Endothelial cell of umbilical vein (primary cell): Measurements from ENCODE around the gene NEU3. TPM values are rescaled to one million over a fixed set of nuclear protein-coding genes. Genes with fewer than 3 reads are reported as not detected.
A peak's percentile ranks its signal among the peaks of the same experiment; 100 is the strongest.
"Not testable (repeated sequence)": the region's sequence is repeated elsewhere in the genome, so short reads cannot be mapped to it uniquely, and the experiment has no call there.

ENCODE experiments used
- BruUV-seq: library from RNA; stranded (reverse); fragments of 400-500 nt; replicated peaks from 2 replicates; lab custom pipeline; 2021; lab: Mats Ljungman, UMichigan
- CTCF ChIA-PET: fragments of 300-600, 350-600 bp; sonication (Branson Sonifier 250); formaldehyde crosslinking; loops from one replicate; lab custom pipeline; 2021; ENCODE audit warnings: antibody characterized with exemption, inconsistent platforms; lab: Charles Lee
- POLR2A ChIA-PET: fragments of 300-600, 350-600 bp; sonication (Branson Sonifier 250); formaldehyde crosslinking; loops from one replicate; lab custom pipeline; 2021; ENCODE audit warnings: antibody characterized with exemption, inconsistent platforms; lab: Charles Lee
- DNase-seq: peaks from one replicate; pipeline ENCODE4 v3.0.0-alpha.2; 2011; ENCODE audit warnings: low read depth, low spot score
- FAIRE-seq: peaks from 2 replicates; lab custom pipeline; 2011; peaks lifted over from hg19 to GRCh38; lab: Jason Lieb, UNC
- H2AFZ ChIP-seq: 2 replicates; pipeline ENCODE4 v1.6.0; 2012; ENCODE audit warnings: low read depth, low read length, control low read depth, inconsistent platforms
- H3K27ac ChIP-seq: 2 replicates; pipeline ENCODE4 v1.5.1; 2011; ENCODE audit warnings: low read depth, mild to moderate bottlenecking, control low read depth, low read length, moderate library complexity; ENCODE audit not compliant: insufficient read depth
- H3K27me3 ChIP-seq, 2 experiments: 2 replicates each; pipeline versions ENCODE4 v1.6.0 to v1.6.1; 2011; ENCODE audit warnings: low read length in 2 of 2, mixed read lengths in 1 of 2; ENCODE audit not compliant: control insufficient read depth in 2 of 2, insufficient read depth in 2 of 2
- H3K36me3 ChIP-seq, 2 experiments: 2 replicates in 1 of 2; 3 replicates in 1 of 2; pipeline ENCODE4 v1.5.1; 2011; ENCODE audit warnings: low read length in 2 of 2, mild to moderate bottlenecking in 1 of 2, moderate library complexity in 1 of 2; ENCODE audit not compliant: control insufficient read depth in 2 of 2, insufficient read depth in 2 of 2; ENCODE audit errors: extremely low read depth in 1 of 2
- H3K4me1 ChIP-seq: 3 replicates; pipeline ENCODE4 v1.5.1; 2011; ENCODE audit warnings: mild to moderate bottlenecking, low read length; ENCODE audit not compliant: control insufficient read depth, insufficient read depth; ENCODE audit errors: extremely low read depth
- H3K4me2 ChIP-seq: 2 replicates; pipeline ENCODE4 v1.6.1; 2011; ENCODE audit warnings: low read length, control low read depth, mixed read lengths; ENCODE audit not compliant: insufficient read depth
- H3K4me3 ChIP-seq, 3 experiments: fragments of 200-600 bp in 1 of 3; sonication (generic), shearing (Covaris generic) in 1 of 3; replicated peaks in 1 of 3; 2 replicates each; pipeline ENCODE4 v1.5.1; 2011 to 2016; ENCODE audit warnings: control low read depth in 3 of 3, low read length in 3 of 3, mild to moderate bottlenecking in 2 of 3, inconsistent platforms in 1 of 3, low read depth in 1 of 3, moderate library complexity in 1 of 3; ENCODE audit not compliant: insufficient read depth in 1 of 3
- H3K79me2 ChIP-seq: 2 replicates; pipeline ENCODE4 v1.6.0; 2012; ENCODE audit warnings: low read length, inconsistent platforms; ENCODE audit not compliant: control insufficient read depth, insufficient read depth
- H3K9ac ChIP-seq: replicated peaks from 2 replicates; pipeline ENCODE3; 2011; ENCODE audit warnings: low read length, control low read depth; ENCODE audit not compliant: insufficient read depth; ENCODE audit errors: extremely low read depth
- H3K9me1 ChIP-seq: replicated peaks from 3 replicates; pipeline ENCODE4 v1.6.0; 2011; ENCODE audit warnings: mild to moderate bottlenecking, low read length; ENCODE audit not compliant: control insufficient read depth, insufficient read depth; ENCODE audit errors: extremely low read depth
- H3K9me3 ChIP-seq: replicated peaks from 2 replicates; pipeline ENCODE4 v1.5.1; 2012; ENCODE audit warnings: low read length, inconsistent platforms; ENCODE audit not compliant: control insufficient read depth, insufficient read depth
- H4K20me1 ChIP-seq: replicated peaks from 2 replicates; pipeline ENCODE3; 2011; ENCODE audit warnings: mild to moderate bottlenecking, low read length; ENCODE audit not compliant: control insufficient read depth, insufficient read depth; ENCODE audit errors: extremely low read depth
- JUN ChIP-seq: IDR thresholded peaks from 2 replicates; pipeline ENCODE4 v1.6.1; 2011; ENCODE audit warnings: borderline replicate concordance, low read depth; ENCODE audit not compliant: insufficient read length, insufficient read depth
- dilution Hi-C: fragments of 300-500 bp; cut with MboI; formaldehyde crosslinking; loops from one replicate; pipeline ENCODE4 v1.15.0; 2019; ENCODE audit warnings: low sequenced_read_pairs; ENCODE audit not compliant: extremely low pct_ligation_motif_present
- intact Hi-C: fragments of 100-400 bp; cut with micrococcal nuclease; formaldehyde crosslinking; loops from one replicate; pipeline ENCODE4 v1.10.0; 2022
- polyA plus RNA-seq, 4 experiments: library from polyadenylated mRNA; depleted of rRNA in 3 of 4; stranded (reverse) in 3 of 4; unstranded in 1 of 4; fragments of >200 nt; gene quantifications; 2 replicates each; pipeline versions ENCODE4 v1.2.1 to v1.2.3, GENCODE V29; 2011 to 2012; ENCODE audit warnings: missing spikeins in 1 of 4
- total RNA-seq: library from RNA; stranded (reverse); gene quantifications from 2 replicates; pipeline ENCODE4 v1.2.3, GENCODE V29; 2021

Gene NEU3
- total and polyA plus RNA-seq, 2 donors (not counting 3 experiments of a cell fraction or from before 2014, with no cell fraction given) = 5.9 to 7.0 TPM

DNA sequence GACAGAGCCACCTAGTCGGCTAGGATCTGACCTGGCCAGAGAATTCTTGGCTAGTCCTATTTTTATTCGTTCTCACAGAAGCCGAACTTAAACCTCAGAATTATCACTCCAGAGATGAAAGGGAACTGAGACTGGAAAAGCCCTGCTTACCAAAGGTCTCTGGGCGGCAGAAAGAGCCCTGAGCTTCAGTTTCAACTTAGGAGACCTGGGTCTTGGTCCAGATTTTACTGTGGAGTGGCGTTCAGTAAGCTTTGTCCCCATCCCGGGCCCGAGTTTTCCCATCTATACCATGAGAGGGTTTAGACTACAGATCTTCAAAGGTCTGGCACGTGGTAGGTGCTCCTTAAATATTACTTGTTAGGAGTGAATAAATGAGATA is 516 bp downstream of the NEU3 start:
- Histone ChIP-seq H3K36me3 (no peaks in the 10 kb centered on the region), H3K27ac (peak overlapping the region; percentile 25), H3K4me3 (peak overlapping the region; percentile 52 to 74 (median 62)), H3K9me3 (no peaks in the 10 kb centered on the region), H3K4me1 (peaks cover 9% of the 10 kb centered on the region), H3K79me2 (no peaks in the 10 kb centered on the region), H3K9ac (peak overlapping the region; percentile 61), H4K20me1 (no peaks in the 10 kb centered on the region), H3K4me2 (peak overlapping the region; percentile 96), H2AFZ (peak overlapping the region; percentile 77), H3K9me1 (no peaks in the 10 kb centered on the region), H3K27me3 (no peaks in the 10 kb centered on the region)
- no peak for TF ChIP-seq JUN
- ChIA-PET POLR2A (no interaction called here), CTCF (interaction anchor here (0.9 to 2.2 kb wide), 10 partner anchors 14 to 259 kb away, joined by 3 to 16 read pairs (median 4); partner anchors contain the start of genes SPCS2 and XRRA1)
- DNase-seq = no peak
- dilution Hi-C loops = no loop called here
- peak; percentile 76 for FAIRE-seq
- BruUV-seq = TSS peak; percentile 59
- intact Hi-C loops = no loop called here

DNA sequence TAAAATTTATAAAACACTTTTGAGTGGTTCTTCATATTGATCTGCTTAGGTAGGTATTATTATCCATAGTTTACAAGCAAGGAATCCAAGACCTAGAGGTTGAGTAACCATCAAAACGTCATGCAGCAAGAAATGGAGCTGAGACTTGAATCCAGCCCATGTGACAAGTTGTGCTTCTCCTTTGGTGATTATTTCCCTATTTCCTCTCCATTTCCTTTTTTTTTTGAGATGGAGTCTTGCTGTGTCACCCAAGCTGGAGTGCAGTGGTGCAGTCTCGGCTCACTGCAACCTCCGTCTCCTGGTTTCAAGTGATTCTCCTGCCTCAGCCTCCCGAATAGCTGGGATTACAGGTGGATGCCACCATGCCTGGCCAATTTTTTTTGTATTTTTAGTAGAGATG is 1.4 kb downstream of the NEU3 start:
- H3K27ac ChIP-seq, H3K4me2 ChIP-seq, DNase-seq, H2AFZ ChIP-seq, H3K27me3 ChIP-seq, POLR2A ChIA-PET, H3K36me3 ChIP-seq, dilution Hi-C loops, BruUV-seq, H3K79me2 ChIP-seq, FAIRE-seq, H3K9me1 ChIP-seq, H3K9ac ChIP-seq, H4K20me1 ChIP-seq, intact Hi-C loops, H3K4me1 ChIP-seq, H3K9me3 ChIP-seq, H3K4me3 ChIP-seq: not testable (repeated sequence)
- CTCF ChIA-PET = interaction anchor here (1.3 to 2.2 kb wide), 3 partner anchors 33 to 251 kb away, joined by 3 to 9 read pairs (median 5); no protein-coding TSS in a partner anchor
